Anterior cingulate cortex (tissue), 58 donors: Measurements from ENCODE around the gene TOR2A.

Source experiments
- DNase-seq, 58 donors: peaks; one replicate each; lab custom pipeline; 2025; lab: John Stamatoyannopoulos, UW

The TOR2A gene

GRCh38 chr9:127749090-127749787 is 14.1 kb upstream of the TOR2A start:
- no peak for DNase-seq

- DNase-seq, result no peak
These were observed 12.0 kb upstream of the TOR2A start for GRCh38 chr9:127746959-127747569.

GRCh38 chr9:127744398-127745110 is 9.5 kb upstream of the TOR2A start:
- no peak for DNase-seq

- DNase-seq, result peak in 3 of 58 donors; percentile 27 to 34 (median 31)
These were observed 7.5 kb upstream of the TOR2A start for GRCh38 chr9:127742435-127743088.

- DNase-seq, result peak in 53 of 58 donors; percentile 22 to 86 (median 62)
These were observed 6.8 kb upstream of the TOR2A start for GRCh38 chr9:127741831-127742434.

- DNase-seq, result no peak
These were observed 4.7 kb upstream of the TOR2A start for GRCh38 chr9:127739614-127740330.

- no peak for DNase-seq
These were observed 3.6 kb upstream of the TOR2A start for GRCh38 chr9:127738666-127739065.

GRCh38 chr9:127735530-127736185 is 564 bp upstream of the TOR2A start:
- DNase-seq, result no peak

GRCh38 chr9:127734247-127734746 is 797 bp downstream of the TOR2A start:
- DNase-seq, result peak in 2 of 58 donors; percentile 32 to 40

GRCh38 chr9:127733614-127734013 is 1.5 kb downstream of the TOR2A start:
- no peak for DNase-seq

GRCh38 chr9:127732444-127732843 is 2.6 kb downstream of the TOR2A start:
- DNase-seq, result no peak

GRCh38 chr9:127731938-127732337 is 3.2 kb downstream of the TOR2A start:
- no peak for DNase-seq

- no peak for DNase-seq
These were observed 4.2 kb downstream of the TOR2A start for GRCh38 chr9:127730799-127731410.

GRCh38 chr9:127730262-127730661 is 4.8 kb downstream of the TOR2A start:
- no peak for DNase-seq

GRCh38 chr9:127729522-127730256 is 5.4 kb downstream of the TOR2A start:
- no peak for DNase-seq

GRCh38 chr9:127728808-127729207 is 6.3 kb downstream of the TOR2A start:
- no peak for DNase-seq

- DNase-seq, result no peak
These were observed 8.2 kb downstream of the TOR2A start for GRCh38 chr9:127726871-127727270.

GRCh38 chr9:127724012-127724411 is 11.1 kb downstream of the TOR2A start:
- no peak for DNase-seq
